ENCODE results near the gene FAM117B. TPM values are rescaled to one million over a fixed set of nuclear protein-coding genes. Genes with fewer than 3 reads are reported as not detected.

Gene FAM117B
- total RNA-seq, 1 experiment from 2014 or later, result 8.0 TPM

- Histone ChIP-seq H2AFZ (ENCODE audit: low read length) (no peak overlapping the region), H3K27ac (ENCODE audit: low read length) (no peak overlapping the region), H3K4me3 (ENCODE audit: low read length) (no peak overlapping the region), H3K27me3 (ENCODE audit: low read length) (no peaks in the 10 kb centered on the region), H3K36me3 (ENCODE audit: insufficient read depth, low read length) (no peaks in the 10 kb centered on the region), H4K20me1 (ENCODE audit: insufficient read depth, low read depth, low read length) (no peaks in the 10 kb centered on the region), H3K4me1 (ENCODE audit: low read length) (no peaks in the 10 kb centered on the region), H3K4me2 (ENCODE audit: low read depth, low read length, poor library complexity, severe bottlenecking) (no peak overlapping the region), H3K9me2 (replicated peaks; ENCODE audit: insufficient read depth, low read length) (no peaks in the 10 kb centered on the region), H3K9ac (ENCODE audit: low read length) (no peak overlapping the region), H3K9me3 (ENCODE audit: low read length) (no peaks in the 10 kb centered on the region), H3K79me2 (ENCODE audit: low read length) (no peaks in the 10 kb centered on the region)
- peak; percentile 46 for DNase-seq
Observed at GRCh38 chr2:202608142-202608852, 26.5 kb upstream of the FAM117B start.

- no peaks in the 10 kb centered on the region for H3K79me2 ChIP-seq (ENCODE audit: low read length)
- H3K9me3 ChIP-seq (ENCODE audit: low read length), result no peaks in the 10 kb centered on the region
- H3K4me1 ChIP-seq (ENCODE audit: low read length), result no peaks in the 10 kb centered on the region
- no peaks in the 10 kb centered on the region for H4K20me1 ChIP-seq (ENCODE audit: insufficient read depth, low read depth, low read length)
- no peaks in the 10 kb centered on the region for H3K36me3 ChIP-seq (ENCODE audit: insufficient read depth, low read length)
- no peak overlapping the region for H3K4me3 ChIP-seq (ENCODE audit: low read length)
- H3K27ac ChIP-seq (ENCODE audit: low read length), result no peak overlapping the region
- no peak overlapping the region for H3K4me2 ChIP-seq (ENCODE audit: low read depth, low read length, poor library complexity, severe bottlenecking)
- DNase-seq, result no peak
- H3K9me2 ChIP-seq (replicated peaks; ENCODE audit: insufficient read depth, low read length), result no peaks in the 10 kb centered on the region
- no peak overlapping the region for H3K9ac ChIP-seq (ENCODE audit: low read length)
- no peaks in the 10 kb centered on the region for H3K27me3 ChIP-seq (ENCODE audit: low read length)
- H2AFZ ChIP-seq (ENCODE audit: low read length), result no peak overlapping the region
Observed at GRCh38 chr2:202609381-202610145, 25.2 kb upstream of the FAM117B start.

GRCh38 chr2:202610380-202610779, 24.4 kb upstream of the FAM117B start:
- DNase-seq, result no peak
- no peak overlapping the region for H3K4me2 ChIP-seq (ENCODE audit: low read depth, low read length, poor library complexity, severe bottlenecking)
- no peaks in the 10 kb centered on the region for H3K4me1 ChIP-seq (ENCODE audit: low read length)

DNA sequence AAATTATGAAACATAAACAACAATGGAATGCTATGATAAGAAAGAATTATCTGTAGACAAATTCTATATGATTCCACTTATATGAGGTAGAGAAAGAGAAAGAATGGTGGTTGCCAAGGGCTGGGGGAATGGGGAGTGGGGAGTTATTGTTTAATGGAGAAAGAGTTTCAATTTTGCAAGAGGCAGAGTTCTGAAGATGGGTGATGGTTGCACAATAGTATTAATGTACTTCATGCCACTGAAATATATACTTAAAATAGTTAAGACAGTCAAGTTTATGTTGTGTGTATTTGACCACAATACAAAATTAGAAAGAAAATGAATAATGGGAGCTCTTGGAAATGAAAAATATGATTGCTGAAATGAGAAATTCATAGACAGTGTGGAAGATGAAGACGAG, 22.6 kb upstream of the FAM117B start:
- H3K4me2 ChIP-seq (ENCODE audit: low read depth, low read length, poor library complexity, severe bottlenecking), result no peak overlapping the region
- H3K79me2 ChIP-seq (ENCODE audit: low read length), result no peaks in the 10 kb centered on the region
- no peaks in the 10 kb centered on the region for H3K9me3 ChIP-seq (ENCODE audit: low read length)
- no peaks in the 10 kb centered on the region for H3K4me1 ChIP-seq (ENCODE audit: low read length)
- no peak for DNase-seq
- no peak overlapping the region for H3K9ac ChIP-seq (ENCODE audit: low read length)
- no peaks in the 10 kb centered on the region for H3K9me2 ChIP-seq (replicated peaks; ENCODE audit: insufficient read depth, low read length)
- H3K4me3 ChIP-seq (ENCODE audit: low read length), result no peak overlapping the region
- H3K36me3 ChIP-seq (ENCODE audit: insufficient read depth, low read length), result no peaks in the 10 kb centered on the region
- no peaks in the 10 kb centered on the region for H4K20me1 ChIP-seq (ENCODE audit: insufficient read depth, low read depth, low read length)
- H3K27me3 ChIP-seq (ENCODE audit: low read length), result no peaks in the 10 kb centered on the region
- no peak overlapping the region for H3K27ac ChIP-seq (ENCODE audit: low read length)
- no peak overlapping the region for H2AFZ ChIP-seq (ENCODE audit: low read length)

More at GRCh38 chr2:202610380-202610779, 24.4 kb upstream of the FAM117B start:
- H3K9ac ChIP-seq (ENCODE audit: low read length), result no peak overlapping the region
- no peaks in the 10 kb centered on the region for H3K9me3 ChIP-seq (ENCODE audit: low read length)
- H2AFZ ChIP-seq (ENCODE audit: low read length), result no peak overlapping the region
- H3K27ac ChIP-seq (ENCODE audit: low read length), result no peak overlapping the region
- H4K20me1 ChIP-seq (ENCODE audit: insufficient read depth, low read depth, low read length), result no peaks in the 10 kb centered on the region
- H3K79me2 ChIP-seq (ENCODE audit: low read length), result no peaks in the 10 kb centered on the region
- H3K4me3 ChIP-seq (ENCODE audit: low read length), result no peak overlapping the region
- H3K27me3 ChIP-seq (ENCODE audit: low read length), result no peaks in the 10 kb centered on the region
- H3K9me2 ChIP-seq (replicated peaks; ENCODE audit: insufficient read depth, low read length), result no peaks in the 10 kb centered on the region
- H3K36me3 ChIP-seq (ENCODE audit: insufficient read depth, low read length), result no peaks in the 10 kb centered on the region

GRCh38 chr2:202613479-202613878, 21.3 kb upstream of the FAM117B start:
- Histone ChIP-seq H3K9me2 (replicated peaks; ENCODE audit: insufficient read depth, low read length) (no peaks in the 10 kb centered on the region), H3K36me3 (ENCODE audit: insufficient read depth, low read length) (no peaks in the 10 kb centered on the region), H3K4me1 (ENCODE audit: low read length) (no peaks in the 10 kb centered on the region), H3K9me3 (ENCODE audit: low read length) (no peaks in the 10 kb centered on the region), H3K4me2 (ENCODE audit: low read depth, low read length, poor library complexity, severe bottlenecking) (no peak overlapping the region), H3K9ac (ENCODE audit: low read length) (no peak overlapping the region), H3K4me3 (ENCODE audit: low read length) (no peak overlapping the region), H4K20me1 (ENCODE audit: insufficient read depth, low read depth, low read length) (no peaks in the 10 kb centered on the region), H3K27me3 (ENCODE audit: low read length) (no peaks in the 10 kb centered on the region), H2AFZ (ENCODE audit: low read length) (no peak overlapping the region), H3K27ac (ENCODE audit: low read length) (no peak overlapping the region), H3K79me2 (ENCODE audit: low read length) (no peaks in the 10 kb centered on the region)
- DNase-seq, result no peak

DNA sequence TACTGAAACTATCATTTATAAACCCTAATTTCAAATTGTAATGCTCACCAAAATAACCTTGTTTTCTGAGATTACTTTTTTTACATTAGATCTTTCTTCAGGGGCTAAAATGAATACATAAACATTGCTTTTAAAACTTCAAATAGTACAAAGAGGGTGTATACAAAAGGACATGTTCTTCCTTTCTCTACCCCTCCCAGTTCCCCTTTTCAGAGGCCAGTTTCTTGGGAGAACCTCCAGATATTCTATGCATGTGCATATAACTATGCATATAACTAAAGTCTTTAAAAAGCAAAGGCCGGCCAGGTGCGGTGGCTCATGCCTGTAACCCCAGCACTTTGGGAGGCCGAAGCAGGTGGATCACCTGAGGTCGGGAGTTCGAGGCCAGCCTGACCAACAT, 10.6 kb upstream of the FAM117B start:
- Histone ChIP-seq H3K4me2 (ENCODE audit: low read depth, low read length, poor library complexity, severe bottlenecking) (no peak overlapping the region), H2AFZ (ENCODE audit: low read length) (no peak overlapping the region), H3K9me3 (ENCODE audit: low read length) (no peaks in the 10 kb centered on the region), H3K9me2 (replicated peaks; ENCODE audit: insufficient read depth, low read length) (no peaks in the 10 kb centered on the region), H3K4me1 (ENCODE audit: low read length) (no peaks in the 10 kb centered on the region), H3K9ac (ENCODE audit: low read length) (no peak overlapping the region), H3K27ac (ENCODE audit: low read length) (no peak overlapping the region), H3K36me3 (ENCODE audit: insufficient read depth, low read length) (no peaks in the 10 kb centered on the region), H3K27me3 (ENCODE audit: low read length) (no peaks in the 10 kb centered on the region), H4K20me1 (ENCODE audit: insufficient read depth, low read depth, low read length) (no peaks in the 10 kb centered on the region), H3K4me3 (ENCODE audit: low read length) (no peak overlapping the region), H3K79me2 (ENCODE audit: low read length) (no peaks in the 10 kb centered on the region)
- DNase-seq, result no peak

DNA sequence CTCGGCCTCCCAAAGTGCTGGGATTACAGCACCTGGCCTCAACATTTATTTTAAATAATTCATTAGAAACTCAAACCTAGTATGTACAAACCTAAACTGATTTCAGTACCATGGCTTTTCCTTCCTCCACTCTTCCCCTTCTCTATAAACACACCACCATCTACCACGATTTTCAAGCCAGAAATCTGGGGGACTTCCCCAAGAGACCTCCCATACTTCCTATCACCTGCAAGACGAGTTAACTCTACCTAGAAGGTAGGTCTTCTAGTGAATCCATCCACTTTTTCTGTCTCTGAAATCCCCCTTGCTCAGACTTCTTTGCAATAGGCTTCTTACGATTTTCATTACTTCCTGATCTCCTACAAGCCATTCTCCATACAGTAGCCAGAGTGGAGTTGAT, 7.7 kb upstream of the FAM117B start:
- H3K27ac ChIP-seq (ENCODE audit: low read length), result no peak overlapping the region
- H3K79me2 ChIP-seq (ENCODE audit: low read length), result no peaks in the 10 kb centered on the region
- H4K20me1 ChIP-seq (ENCODE audit: insufficient read depth, low read depth, low read length), result no peaks in the 10 kb centered on the region
- no peak overlapping the region for H3K4me3 ChIP-seq (ENCODE audit: low read length)
- H3K4me1 ChIP-seq (ENCODE audit: low read length), result no peaks in the 10 kb centered on the region
- H2AFZ ChIP-seq (ENCODE audit: low read length), result no peak overlapping the region
- no peaks in the 10 kb centered on the region for H3K9me2 ChIP-seq (replicated peaks; ENCODE audit: insufficient read depth, low read length)
- H3K9me3 ChIP-seq (ENCODE audit: low read length), result no peaks in the 10 kb centered on the region
- no peak overlapping the region for H3K9ac ChIP-seq (ENCODE audit: low read length)
- H3K36me3 ChIP-seq (ENCODE audit: insufficient read depth, low read length), result no peaks in the 10 kb centered on the region
- DNase-seq, result no peak
- no peaks in the 10 kb centered on the region for H3K27me3 ChIP-seq (ENCODE audit: low read length)
- no peak overlapping the region for H3K4me2 ChIP-seq (ENCODE audit: low read depth, low read length, poor library complexity, severe bottlenecking)

DNA sequence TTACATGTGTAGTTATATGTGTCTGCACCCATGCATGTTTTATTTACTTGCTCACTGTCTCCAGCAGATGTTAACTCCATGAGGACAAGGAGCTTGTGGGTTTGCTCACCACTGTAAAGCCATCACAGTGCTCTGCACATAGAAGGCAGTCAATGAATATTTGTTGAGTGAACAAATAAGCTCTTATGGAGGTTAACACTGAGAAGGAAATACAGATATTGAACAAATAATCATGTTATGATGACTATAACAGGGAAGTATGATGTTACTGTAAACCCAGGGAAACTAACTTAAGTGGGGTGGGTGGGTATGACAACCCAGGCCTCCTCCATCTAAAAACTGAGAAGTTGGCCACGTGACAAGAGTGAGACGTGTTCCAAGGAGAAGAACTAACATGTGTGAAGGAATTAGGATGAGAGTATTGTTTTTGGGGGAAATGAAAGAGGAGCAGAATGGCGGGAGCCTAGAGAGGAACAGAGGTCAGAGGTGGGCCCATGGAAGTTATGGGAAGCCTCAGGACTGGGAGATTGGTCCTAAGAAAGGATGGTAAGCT, 6.0 kb upstream of the FAM117B start:
- Histone ChIP-seq H3K9me3 (ENCODE audit: low read length) (no peaks in the 10 kb centered on the region), H3K9ac (ENCODE audit: low read length) (no peak overlapping the region), H3K4me2 (ENCODE audit: low read depth, low read length, poor library complexity, severe bottlenecking) (no peak overlapping the region), H3K36me3 (ENCODE audit: insufficient read depth, low read length) (no peaks in the 10 kb centered on the region), H3K27ac (ENCODE audit: low read length) (no peak overlapping the region), H3K4me3 (ENCODE audit: low read length) (no peak overlapping the region), H2AFZ (ENCODE audit: low read length) (no peak overlapping the region), H4K20me1 (ENCODE audit: insufficient read depth, low read depth, low read length) (no peaks in the 10 kb centered on the region), H3K9me2 (replicated peaks; ENCODE audit: insufficient read depth, low read length) (no peaks in the 10 kb centered on the region), H3K27me3 (ENCODE audit: low read length) (no peaks in the 10 kb centered on the region), H3K79me2 (ENCODE audit: low read length) (no peaks in the 10 kb centered on the region), H3K4me1 (ENCODE audit: low read length) (peaks cover under 1% of the 10 kb centered on the region)
- DNase-seq, result no peak
